Endothelial cell of umbilical vein (primary cell): Measurements from ENCODE around the gene OVOL3. TPM values are rescaled to one million over a fixed set of nuclear protein-coding genes. Genes with fewer than 3 reads are reported as not detected.

Experiments
- BruUV-seq: library from RNA; stranded (reverse); fragments of 400-500 nt; replicated peaks from 2 replicates; lab custom pipeline; 2021; lab: Mats Ljungman, UMichigan
- CTCF ChIA-PET: fragments of 300-600, 350-600 bp; sonication (Branson Sonifier 250); formaldehyde crosslinking; loops from one replicate; lab custom pipeline; 2021; ENCODE audit warnings: antibody characterized with exemption, inconsistent platforms; lab: Charles Lee
- POLR2A ChIA-PET: fragments of 300-600, 350-600 bp; sonication (Branson Sonifier 250); formaldehyde crosslinking; loops from one replicate; lab custom pipeline; 2021; ENCODE audit warnings: antibody characterized with exemption, inconsistent platforms; lab: Charles Lee
- DNase-seq: peaks from one replicate; pipeline ENCODE4 v3.0.0-alpha.2; 2011; ENCODE audit warnings: low read depth, low spot score
- FAIRE-seq: peaks from 2 replicates; lab custom pipeline; 2011; peaks lifted over from hg19 to GRCh38; lab: Jason Lieb, UNC
- H2AFZ ChIP-seq: 2 replicates; pipeline ENCODE4 v1.6.0; 2012; ENCODE audit warnings: low read depth, low read length, control low read depth, inconsistent platforms
- H3K27ac ChIP-seq: 2 replicates; pipeline ENCODE4 v1.5.1; 2011; ENCODE audit warnings: low read depth, mild to moderate bottlenecking, control low read depth, low read length, moderate library complexity; ENCODE audit not compliant: insufficient read depth
- H3K27me3 ChIP-seq, 2 experiments: 2 replicates each; pipeline versions ENCODE4 v1.6.0 to v1.6.1; 2011; ENCODE audit warnings: low read length in 2 of 2, mixed read lengths in 1 of 2; ENCODE audit not compliant: control insufficient read depth in 2 of 2, insufficient read depth in 2 of 2
- H3K36me3 ChIP-seq, 2 experiments: 2 replicates in 1 of 2; 3 replicates in 1 of 2; pipeline ENCODE4 v1.5.1; 2011; ENCODE audit warnings: low read length in 2 of 2, mild to moderate bottlenecking in 1 of 2, moderate library complexity in 1 of 2; ENCODE audit not compliant: control insufficient read depth in 2 of 2, insufficient read depth in 2 of 2; ENCODE audit errors: extremely low read depth in 1 of 2
- H3K4me1 ChIP-seq: 3 replicates; pipeline ENCODE4 v1.5.1; 2011; ENCODE audit warnings: mild to moderate bottlenecking, low read length; ENCODE audit not compliant: control insufficient read depth, insufficient read depth; ENCODE audit errors: extremely low read depth
- H3K4me2 ChIP-seq: 2 replicates; pipeline ENCODE4 v1.6.1; 2011; ENCODE audit warnings: low read length, control low read depth, mixed read lengths; ENCODE audit not compliant: insufficient read depth
- H3K4me3 ChIP-seq, 3 experiments: fragments of 200-600 bp in 1 of 3; sonication (generic), shearing (Covaris generic) in 1 of 3; replicated peaks in 1 of 3; 2 replicates each; pipeline ENCODE4 v1.5.1; 2011 to 2016; ENCODE audit warnings: control low read depth in 3 of 3, low read length in 3 of 3, mild to moderate bottlenecking in 2 of 3, inconsistent platforms in 1 of 3, low read depth in 1 of 3, moderate library complexity in 1 of 3; ENCODE audit not compliant: insufficient read depth in 1 of 3
- H3K79me2 ChIP-seq: 2 replicates; pipeline ENCODE4 v1.6.0; 2012; ENCODE audit warnings: low read length, inconsistent platforms; ENCODE audit not compliant: control insufficient read depth, insufficient read depth
- H3K9ac ChIP-seq: replicated peaks from 2 replicates; pipeline ENCODE3; 2011; ENCODE audit warnings: low read length, control low read depth; ENCODE audit not compliant: insufficient read depth; ENCODE audit errors: extremely low read depth
- H3K9me1 ChIP-seq: replicated peaks from 3 replicates; pipeline ENCODE4 v1.6.0; 2011; ENCODE audit warnings: mild to moderate bottlenecking, low read length; ENCODE audit not compliant: control insufficient read depth, insufficient read depth; ENCODE audit errors: extremely low read depth
- H3K9me3 ChIP-seq: replicated peaks from 2 replicates; pipeline ENCODE4 v1.5.1; 2012; ENCODE audit warnings: low read length, inconsistent platforms; ENCODE audit not compliant: control insufficient read depth, insufficient read depth
- H4K20me1 ChIP-seq: replicated peaks from 2 replicates; pipeline ENCODE3; 2011; ENCODE audit warnings: mild to moderate bottlenecking, low read length; ENCODE audit not compliant: control insufficient read depth, insufficient read depth; ENCODE audit errors: extremely low read depth
- CTCF ChIP-seq, 2 donors: IDR thresholded peaks; 1 replicate in 1 of 2; 2 replicates in 1 of 2; pipeline ENCODE4 v1.5.1; 2011; ENCODE audit warnings: low read length in 2 of 2, mild to moderate bottlenecking in 2 of 2, moderate library complexity in 2 of 2, control low read depth in 1 of 2, inconsistent platforms in 1 of 2, low read depth in 1 of 2; ENCODE audit not compliant: insufficient read depth in 1 of 2; ENCODE audit errors: extremely low read depth in 1 of 2
- EZH2 ChIP-seq: IDR thresholded peaks from 2 replicates; pipeline ENCODE4 v1.6.1; 2012; ENCODE audit warnings: borderline replicate concordance, low read depth, mild to moderate bottlenecking, moderate library complexity, low read length, inconsistent platforms; ENCODE audit not compliant: severe bottlenecking
- FOS ChIP-seq: IDR thresholded peaks from 2 replicates; pipeline ENCODE4 v1.6.1; 2011; ENCODE audit warnings: mild to moderate bottlenecking, low read length, moderate library complexity, borderline replicate concordance; ENCODE audit not compliant: insufficient read depth
- GATA2 ChIP-seq: IDR thresholded peaks from 2 replicates; pipeline ENCODE4 v1.7.0; 2011; ENCODE audit warnings: low read depth, mild to moderate bottlenecking, moderate library complexity, mixed read lengths, low read length; ENCODE audit not compliant: insufficient read length, insufficient read depth
- JUN ChIP-seq: IDR thresholded peaks from 2 replicates; pipeline ENCODE4 v1.6.1; 2011; ENCODE audit warnings: borderline replicate concordance, low read depth; ENCODE audit not compliant: insufficient read length, insufficient read depth
- MAX ChIP-seq: IDR thresholded peaks from 2 replicates; pipeline ENCODE4 v1.6.1; 2011; ENCODE audit not compliant: insufficient read depth, insufficient read length
- MYC ChIP-seq: IDR thresholded peaks from one replicate; pipeline ENCODE4 v1.6.1; 2011; ENCODE audit warnings: mild to moderate bottlenecking, low read depth, low read length
- POLR2A ChIP-seq: IDR thresholded peaks from 2 replicates; pipeline ENCODE4 v1.6.1; 2012; ENCODE audit warnings: low read depth, mild to moderate bottlenecking, control low read depth, low read length
- POLR2AphosphoS5 ChIP-seq: IDR thresholded peaks from 2 replicates; pipeline ENCODE4 v1.6.1; 2012; ENCODE audit warnings: low read depth, mild to moderate bottlenecking, control low read depth, low read length, moderate library complexity; ENCODE audit not compliant: insufficient read depth
- dilution Hi-C: fragments of 300-500 bp; cut with MboI; formaldehyde crosslinking; loops from one replicate; pipeline ENCODE4 v1.15.0; 2019; ENCODE audit warnings: low sequenced_read_pairs; ENCODE audit not compliant: extremely low pct_ligation_motif_present
- intact Hi-C: fragments of 100-400 bp; cut with micrococcal nuclease; formaldehyde crosslinking; loops from one replicate; pipeline ENCODE4 v1.10.0; 2022
- polyA plus RNA-seq, 4 experiments: library from polyadenylated mRNA; depleted of rRNA in 3 of 4; stranded (reverse) in 3 of 4; unstranded in 1 of 4; fragments of >200 nt; gene quantifications; 2 replicates each; pipeline versions ENCODE4 v1.2.1 to v1.2.3, GENCODE V29; 2011 to 2012; ENCODE audit warnings: missing spikeins in 1 of 4
- total RNA-seq: library from RNA; stranded (reverse); gene quantifications from 2 replicates; pipeline ENCODE4 v1.2.3, GENCODE V29; 2021

The OVOL3 gene
- total and polyA plus RNA-seq, 2 donors (not counting 3 experiments of a cell fraction or from before 2014, with no cell fraction given): not detected

DNA sequence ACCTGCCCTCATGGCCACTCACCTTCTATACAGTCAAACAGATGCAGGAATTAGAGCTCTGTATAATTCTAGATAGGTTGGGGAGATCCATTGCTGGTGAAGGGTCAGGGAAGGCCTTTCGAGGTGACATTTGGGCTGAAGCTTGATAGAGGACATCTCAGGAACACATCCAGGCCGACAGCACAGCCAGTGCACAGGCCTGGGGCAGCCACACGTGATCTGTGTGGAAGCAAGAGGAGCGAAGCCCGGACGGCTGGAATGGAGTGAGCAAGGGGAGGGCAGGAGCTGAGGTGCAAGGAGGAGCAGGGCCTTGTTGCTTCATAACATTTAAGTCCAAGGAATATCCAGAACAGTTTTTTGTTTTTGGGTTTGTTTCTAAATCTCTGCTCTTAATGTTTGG lies 4.5 kb upstream of the OVOL3 start:
- POLR2A ChIA-PET: interaction anchor here (0.6 kb wide), 1 partner anchor 57 kb away, joined by 4 read pairs; no protein-coding TSS in a partner anchor
- Histone ChIP-seq H3K79me2 (no peaks in the 10 kb centered on the region), H2AFZ (no peak overlapping the region), H4K20me1 (no peaks in the 10 kb centered on the region), H3K9me3 (no peaks in the 10 kb centered on the region), H3K36me3 (peaks cover 3 to 9% of the 10 kb centered on the region in 2 experiments), H3K27me3 (no peaks in the 10 kb centered on the region), H3K9ac (no peak overlapping the region), H3K4me1 (no peaks in the 10 kb centered on the region), H3K9me1 (no peaks in the 10 kb centered on the region), H3K4me3 (no peak overlapping the region), H3K27ac (no peak overlapping the region), H3K4me2 (no peak overlapping the region)
- FAIRE-seq (no peak), DNase-seq (no peak)
- TF ChIP-seq JUN (no peak), CTCF (IDR thresholded peaks at IDR 0.05; ENCODE audit: extremely low read depth in 1 of 2, insufficient read depth in 1 of 2, low read depth in 1 of 2, low read length in 2 of 2) (no peak), MAX (no peak), GATA2 (no peak), POLR2A (no peak)
- intact Hi-C loops: no loop called here
- CTCF ChIA-PET: no interaction called here
- BruUV-seq: no TSS peak
- dilution Hi-C loops: no loop called here

DNA sequence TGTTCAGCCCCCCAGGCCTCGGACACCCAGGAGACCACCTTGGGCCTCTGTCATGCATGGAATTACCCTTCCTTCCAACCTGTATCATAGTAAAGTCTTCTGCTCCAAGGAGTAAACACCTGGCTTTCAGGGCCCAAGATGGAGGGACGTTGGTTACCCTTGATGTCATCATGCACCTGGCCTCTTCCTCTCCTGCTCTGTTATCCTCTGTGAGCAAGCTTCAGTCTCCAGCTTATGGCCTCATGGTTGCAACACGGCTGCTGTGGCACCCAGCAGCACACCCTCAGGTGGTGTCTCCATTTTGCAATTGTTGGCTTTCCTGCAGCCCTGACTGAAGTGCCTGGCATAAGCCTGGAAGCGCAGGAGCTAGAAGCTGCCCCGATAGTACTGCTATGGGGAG lies 4.0 kb upstream of the OVOL3 start:
- Histone ChIP-seq H3K9ac (no peak overlapping the region), H3K9me3 (no peaks in the 10 kb centered on the region), H3K4me1 (no peaks in the 10 kb centered on the region), H3K27ac (no peak overlapping the region), H2AFZ (no peak overlapping the region), H3K36me3 (peaks cover 3 to 9% of the 10 kb centered on the region in 2 experiments), H4K20me1 (no peaks in the 10 kb centered on the region), H3K9me1 (no peaks in the 10 kb centered on the region), H3K27me3 (no peaks in the 10 kb centered on the region), H3K79me2 (no peaks in the 10 kb centered on the region), H3K4me3 (no peak overlapping the region), H3K4me2 (no peak overlapping the region)
- DNase-seq (no peak), FAIRE-seq (no peak)
- ChIA-PET POLR2A (no interaction called here), CTCF (no interaction called here)
- intact Hi-C loops (no loop called here), dilution Hi-C loops (no loop called here)
- TF ChIP-seq POLR2AphosphoS5 (no peak), MYC (no peak), POLR2A (no peak), JUN (no peak), EZH2 (no peak), FOS (no peak), CTCF (IDR thresholded peaks at IDR 0.05; ENCODE audit: extremely low read depth in 1 of 2, insufficient read depth in 1 of 2, low read depth in 1 of 2, low read length in 2 of 2) (no peak), GATA2 (no peak), MAX (no peak)
- no TSS peak for BruUV-seq
